Esophagus squamous epithelium (tissue), 5 donors: ENCODE data around the gene ADAM12. TPM values are rescaled to one million over a fixed set of nuclear protein-coding genes. Genes with fewer than 3 reads are reported as not detected.

ENCODE experiments used
- DNase-seq: peaks from one replicate; lab custom pipeline; 2025; lab: John Stamatoyannopoulos, UW
- H3K27ac ChIP-seq, 4 donors: fragments of 200-600 bp; sonication (generic); one replicate each; pipeline ENCODE4 v1.5.1; 2016 to 2019; ENCODE audit warnings: mild to moderate bottlenecking in 1 of 4
- H3K27me3 ChIP-seq, 4 donors: fragments of 200-600 bp; sonication (generic); 1 replicate in 3 of 4; 2 replicates in 1 of 4; pipeline versions ENCODE4 v1.5.1 to v1.6.0; 2017 to 2021; ENCODE audit warnings: antibody characterized with exemption in 1 of 4
- H3K36me3 ChIP-seq, 3 donors: fragments of 200-600 bp; sonication (generic); one replicate each; pipeline ENCODE4 v1.5.1; 2016 to 2019
- H3K4me1 ChIP-seq, 3 donors: fragments of 200-600 bp; sonication (generic); one replicate each; pipeline ENCODE4 v1.5.1; 2017 to 2019
- H3K4me3 ChIP-seq, 4 donors: fragments of 200-600 bp; sonication (generic); 1 replicate in 3 of 4; 2 replicates in 1 of 4; pipeline ENCODE4 v1.5.1; 2016 to 2019; ENCODE audit warnings: mild to moderate bottlenecking in 2 of 4, moderate library complexity in 1 of 4
- H3K9me3 ChIP-seq, 3 donors: fragments of 200-600 bp; sonication (generic); one replicate each; pipeline ENCODE4 v1.5.1; 2016 to 2019
- POLR2A ChIP-seq, 4 donors: fragments of 450-650 bp; IDR thresholded peaks; one replicate each; pipeline ENCODE4 v1.6.1; 2017; ENCODE audit warnings: antibody characterized with exemption in 4 of 4, mild to moderate bottlenecking in 4 of 4, moderate library complexity in 3 of 4
- WGBS, 2 donors: methylation state at CpG; one replicate each; pipeline ENCODE4 v1.1.5; 2018; 5-methylcytosine and 5-hydroxymethylcytosine counted together
- intact Hi-C: fragments of 100-400 bp; cut with DNase I; formaldehyde crosslinking; loops from one replicate; pipeline ENCODE4 v1.15.0; 2022
- total RNA-seq, 4 donors: library from RNA; depleted of rRNA; stranded (reverse); fragments of >200 nt; gene quantifications; one replicate each; pipeline ENCODE4 v1.1.0, GENCODE V29; 2016
- TF ChIP-seq, protein P1 (sequence below), 6 experiments: fragments of 450-650 bp in 4 of 6; fragments of 200-600 bp in 2 of 6; sonication (generic) in 2 of 6; IDR thresholded peaks; one replicate each; pipeline ENCODE4 v1.5.1; 2016 to 2019; ENCODE audit warnings: antibody characterized with exemption in 6 of 6, mild to moderate bottlenecking in 4 of 6, moderate library complexity in 4 of 6
- donor health status: DM: yes; HTN: yes; CAD: no.

The ADAM12 gene
- total RNA-seq, 4 donors from 2014 or later: 0.57 to 1.1 (median 0.76) TPM; not detected in 1

DNA sequence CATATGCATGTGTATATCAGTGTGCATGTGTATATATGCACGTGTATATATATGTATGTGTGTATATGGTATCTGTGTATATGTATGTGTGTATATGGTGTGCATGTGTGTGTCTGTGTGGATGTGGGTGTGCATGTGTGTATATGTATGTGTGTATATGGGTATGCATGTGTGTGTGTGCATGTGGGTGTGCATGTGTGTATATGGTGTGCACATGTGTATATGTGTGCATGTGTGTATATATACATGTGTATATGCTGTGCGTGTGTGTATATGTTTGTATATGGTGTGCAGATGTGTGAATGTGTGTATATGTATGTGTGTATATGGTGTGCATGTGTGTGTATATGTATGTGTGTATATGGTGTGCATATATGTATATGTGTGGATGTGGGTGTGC, 245.2 kb downstream of the ADAM12 start:
- Histone ChIP-seq H3K9me3 (no peaks in the 10 kb centered on the region), H3K36me3 (no peaks in the 10 kb centered on the region), H3K27ac (no peak overlapping the region), H3K27me3 (no peaks in the 10 kb centered on the region), H3K4me1 (peaks cover 0 to 5% (median 0%) of the 10 kb centered on the region in 3 donors), H3K4me3 (no peak overlapping the region)
- DNase-seq: no peak
- intact Hi-C loops: no loop called here
- whole genome bisulfite sequencing, 2 donors: 88 to 95% methylated on average over 2 of the region's 2 CpGs
- TF ChIP-seq POLR2A (IDR thresholded peaks at IDR 0.05): no peak
- TF ChIP-seq, protein P1, sequence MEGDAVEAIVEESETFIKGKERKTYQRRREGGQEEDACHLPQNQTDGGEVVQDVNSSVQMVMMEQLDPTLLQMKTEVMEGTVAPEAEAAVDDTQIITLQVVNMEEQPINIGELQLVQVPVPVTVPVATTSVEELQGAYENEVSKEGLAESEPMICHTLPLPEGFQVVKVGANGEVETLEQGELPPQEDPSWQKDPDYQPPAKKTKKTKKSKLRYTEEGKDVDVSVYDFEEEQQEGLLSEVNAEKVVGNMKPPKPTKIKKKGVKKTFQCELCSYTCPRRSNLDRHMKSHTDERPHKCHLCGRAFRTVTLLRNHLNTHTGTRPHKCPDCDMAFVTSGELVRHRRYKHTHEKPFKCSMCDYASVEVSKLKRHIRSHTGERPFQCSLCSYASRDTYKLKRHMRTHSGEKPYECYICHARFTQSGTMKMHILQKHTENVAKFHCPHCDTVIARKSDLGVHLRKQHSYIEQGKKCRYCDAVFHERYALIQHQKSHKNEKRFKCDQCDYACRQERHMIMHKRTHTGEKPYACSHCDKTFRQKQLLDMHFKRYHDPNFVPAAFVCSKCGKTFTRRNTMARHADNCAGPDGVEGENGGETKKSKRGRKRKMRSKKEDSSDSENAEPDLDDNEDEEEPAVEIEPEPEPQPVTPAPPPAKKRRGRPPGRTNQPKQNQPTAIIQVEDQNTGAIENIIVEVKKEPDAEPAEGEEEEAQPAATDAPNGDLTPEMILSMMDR (IDR thresholded peaks at IDR 0.05): no peak

DNA sequence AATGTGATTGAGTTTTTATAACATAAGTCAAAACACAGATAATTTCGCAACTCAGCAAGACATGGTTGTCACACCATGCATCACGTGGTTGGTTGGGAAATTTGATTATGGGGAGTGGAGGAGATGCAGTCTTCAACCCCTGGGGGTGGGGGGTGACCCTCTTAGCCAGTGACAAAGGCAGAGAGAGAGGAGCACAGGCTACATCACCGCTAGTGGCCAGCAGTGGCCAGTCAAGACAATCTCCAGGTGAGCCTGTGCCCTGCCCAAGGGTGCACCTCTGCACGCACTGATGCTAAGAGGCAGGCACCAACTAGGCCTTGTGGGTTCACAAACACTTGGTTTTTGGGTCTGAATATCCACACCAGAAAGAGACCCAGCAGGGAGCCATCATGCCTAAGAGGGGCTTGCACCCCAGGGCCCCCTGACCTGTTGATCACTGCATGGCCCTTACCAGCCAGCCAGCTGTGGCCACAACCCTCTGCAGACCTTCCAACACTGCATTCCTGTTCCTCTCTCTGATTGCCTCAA, 247.5 kb downstream of the ADAM12 start:
- Histone ChIP-seq H3K9me3 (no peaks in the 10 kb centered on the region), H3K27me3 (no peaks in the 10 kb centered on the region), H3K4me1 (no peaks in the 10 kb centered on the region), H3K36me3 (no peaks in the 10 kb centered on the region), H3K4me3 (no peak overlapping the region), H3K27ac (no peak overlapping the region)
- TF ChIP-seq, protein P1 (IDR thresholded peaks at IDR 0.05): no peak
- no peak for TF ChIP-seq POLR2A (IDR thresholded peaks at IDR 0.05)
- intact Hi-C loops: no loop called here
- WGBS, 2 donors: 78 to 86% methylated on average over 4 of the region's 4 CpGs
- DNase-seq: no peak

DNA sequence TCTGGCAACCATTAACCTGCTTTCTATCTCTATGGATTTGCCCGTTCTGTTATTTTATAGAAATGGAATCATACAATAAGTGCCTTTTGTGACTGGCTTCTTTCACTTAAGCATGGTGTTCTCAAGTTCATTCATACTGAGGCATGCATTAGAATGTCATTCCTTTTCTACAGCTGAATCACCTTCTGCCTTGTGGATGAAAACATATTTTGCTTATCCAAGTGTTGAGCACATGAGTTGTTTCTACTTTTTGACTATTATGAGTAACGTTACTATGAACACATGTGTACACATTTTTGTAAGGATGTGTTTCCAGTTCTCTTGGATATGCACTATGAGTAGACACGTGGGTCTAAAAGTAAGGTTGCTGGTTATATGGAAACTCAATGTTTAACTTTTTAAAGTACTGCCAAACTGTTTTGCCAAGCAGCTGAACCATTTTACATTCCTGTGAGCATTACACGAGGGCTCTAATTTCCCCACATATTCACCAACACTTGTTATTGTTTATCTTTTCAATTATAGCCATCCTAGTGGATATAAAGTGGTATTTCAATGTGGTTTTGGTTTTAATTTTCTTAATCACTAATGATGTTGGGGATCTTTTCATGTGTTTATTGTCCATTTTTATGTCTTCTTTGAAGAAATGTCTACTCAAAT, 250.6 kb downstream of the ADAM12 start:
- intact Hi-C loops: no loop called here
- TF ChIP-seq, protein P1 (IDR thresholded peaks at IDR 0.05): no peak
- no peak for TF ChIP-seq POLR2A (IDR thresholded peaks at IDR 0.05)
- no peak overlapping the region for H3K27ac ChIP-seq
- no peaks in the 10 kb centered on the region for H3K9me3 ChIP-seq
- H3K4me3 ChIP-seq: no peak overlapping the region
- H3K27me3 ChIP-seq: no peaks in the 10 kb centered on the region
- H3K4me1 ChIP-seq: no peaks in the 10 kb centered on the region
- H3K36me3 ChIP-seq: no peaks in the 10 kb centered on the region
- no peak for DNase-seq
- WGBS, 2 donors: 52 to 88% methylated on average over 4 of the region's 4 CpGs

DNA sequence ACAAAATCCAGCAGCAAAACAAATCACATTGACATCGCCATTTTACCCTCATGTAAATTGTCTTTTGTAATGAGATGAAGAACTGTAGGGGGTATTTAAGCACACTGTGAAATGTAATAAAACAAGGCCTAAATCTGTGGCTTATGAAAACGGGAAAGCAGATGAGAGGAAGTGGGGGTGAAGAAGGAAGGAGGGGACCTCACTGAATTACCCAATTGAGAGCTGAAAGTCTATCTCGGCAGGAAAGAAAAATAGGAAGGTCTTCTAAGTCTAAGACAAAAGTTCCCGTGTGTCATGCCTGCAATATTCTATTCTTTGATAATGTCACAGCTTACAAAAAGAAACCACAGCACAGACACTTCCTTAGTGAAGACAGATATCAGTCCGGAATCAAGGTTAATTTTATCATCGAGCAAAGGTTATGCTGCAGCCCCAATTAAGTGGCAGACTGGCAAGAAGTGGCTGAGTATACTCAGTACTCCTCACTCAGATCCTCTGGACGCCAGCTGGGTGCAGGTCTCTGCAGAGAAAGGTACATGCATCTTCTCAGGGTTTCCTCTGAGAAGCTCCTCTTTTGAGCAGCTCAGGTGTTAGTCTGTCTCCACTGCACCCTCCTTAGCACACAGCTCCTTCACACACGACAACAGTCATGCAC, 252.2 kb downstream of the ADAM12 start:
- 60 to 61% methylated on average over 8 of the region's 8 CpGs for WGBS, 2 donors
- TF ChIP-seq POLR2A (IDR thresholded peaks at IDR 0.05): no peak
- TF ChIP-seq, protein P1 (IDR thresholded peaks at IDR 0.05): no peak
- Histone ChIP-seq H3K4me3 (no peak overlapping the region), H3K27ac (no peak overlapping the region), H3K9me3 (no peaks in the 10 kb centered on the region), H3K4me1 (no peaks in the 10 kb centered on the region), H3K36me3 (no peaks in the 10 kb centered on the region), H3K27me3 (no peaks in the 10 kb centered on the region)
- intact Hi-C loops: no loop called here
- no peak for DNase-seq

DNA sequence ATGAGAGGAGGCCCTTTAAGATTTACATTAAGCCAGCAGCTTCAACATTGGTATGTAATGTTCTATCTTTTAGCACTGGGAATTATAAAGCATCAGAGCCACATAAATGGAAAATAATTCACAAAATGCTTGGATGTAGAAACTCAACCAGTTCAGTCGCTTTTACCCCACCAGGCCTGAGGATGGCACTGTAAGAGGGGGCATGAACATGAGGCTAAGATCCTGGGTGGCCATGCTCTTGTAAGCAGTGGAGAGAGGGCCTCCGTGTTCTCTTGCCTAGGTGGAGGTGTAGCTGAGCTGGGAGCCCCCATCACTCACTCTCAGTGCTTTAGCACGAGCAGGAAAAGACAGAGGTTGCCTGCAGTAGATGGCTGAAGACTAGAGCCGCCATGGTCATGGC, 253.1 kb downstream of the ADAM12 start:
- H3K4me1 ChIP-seq: no peaks in the 10 kb centered on the region
- no peak overlapping the region for H3K27ac ChIP-seq
- TF ChIP-seq POLR2A (IDR thresholded peaks at IDR 0.05): no peak
- TF ChIP-seq, protein P1 (IDR thresholded peaks at IDR 0.05): no peak
- H3K27me3 ChIP-seq: no peaks in the 10 kb centered on the region
- H3K36me3 ChIP-seq: no peaks in the 10 kb centered on the region
- WGBS, 2 donors: 56 to 89% methylated on average over 3 to 4 of the region's 4 CpGs
- no peaks in the 10 kb centered on the region for H3K9me3 ChIP-seq
- no peak overlapping the region for H3K4me3 ChIP-seq
- intact Hi-C loops: no loop called here
- no peak for DNase-seq
